Activated CD8-positive, alpha-beta memory T cell treated with anti-CD3 and anti-CD28 coated beads, Interleukin-2, amount 50 U/mL, for 4 hours (primary cell): Measurements from ENCODE around the gene DHX57.
A peak's percentile ranks its signal among the peaks of the same experiment; 100 is the strongest.
"Not testable (repeated sequence)": the region's sequence is repeated elsewhere in the genome, so short reads cannot be mapped to it uniquely, and the experiment has no call there.

ENCODE experiments used
- DNase-seq: peaks from one replicate; pipeline ENCODE4 v3.0.0-alpha.2; 2020

Gene DHX57

DNA sequence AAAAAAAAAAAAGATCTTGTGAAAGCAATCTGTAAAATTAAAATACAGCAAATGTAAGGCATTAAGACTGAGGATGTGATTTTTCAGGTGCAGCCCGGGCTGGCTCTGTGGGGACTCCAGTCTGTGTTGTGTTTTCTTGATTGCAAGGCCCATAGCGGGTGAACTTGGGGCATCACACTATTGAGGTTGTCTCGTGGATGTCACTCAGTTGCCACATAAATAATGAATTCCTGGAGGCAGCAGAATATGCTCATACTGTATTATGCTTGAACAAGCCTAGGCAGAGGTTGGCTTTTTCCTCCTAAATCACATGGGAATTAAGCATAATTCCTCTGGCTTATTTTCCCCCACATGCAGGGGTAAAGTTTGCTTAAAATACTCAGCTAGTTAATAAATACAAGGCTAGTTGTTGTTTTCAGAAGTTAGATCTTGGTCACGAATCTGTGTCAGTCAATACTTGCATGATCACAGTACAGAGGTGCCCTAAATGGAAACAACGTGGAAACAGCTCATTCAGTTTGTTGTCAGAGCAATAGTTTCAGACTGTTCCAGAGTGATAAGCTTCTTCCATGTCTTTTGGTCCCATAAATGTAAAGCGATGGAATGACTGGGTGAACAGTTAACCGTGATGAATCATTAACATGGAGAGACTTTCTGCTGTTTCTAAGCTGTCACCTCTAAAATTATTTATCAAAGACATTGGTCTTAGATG is 81.3 kb downstream of the DHX57 start:
- DNase-seq = no peak

DNA sequence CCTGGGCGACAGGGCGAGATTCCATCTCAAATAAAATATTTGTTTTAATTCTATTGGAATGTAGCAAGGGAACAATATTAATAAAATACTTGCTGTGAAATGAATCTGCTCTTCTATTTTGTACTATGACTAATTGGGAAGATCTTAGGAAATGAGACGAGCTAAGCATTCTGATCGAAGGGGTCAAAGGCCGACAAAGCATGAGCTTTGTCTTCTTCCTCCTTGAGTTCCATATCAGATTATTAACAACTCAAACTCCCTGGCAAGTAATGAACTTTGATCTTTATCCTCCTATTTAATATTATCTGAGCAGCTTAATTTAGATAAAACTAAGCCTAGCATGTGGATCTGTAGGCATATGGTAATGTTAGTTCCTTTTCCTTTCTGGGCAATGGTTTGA is 82.2 kb downstream of the DHX57 start:
- DNase-seq = no peak

DNA sequence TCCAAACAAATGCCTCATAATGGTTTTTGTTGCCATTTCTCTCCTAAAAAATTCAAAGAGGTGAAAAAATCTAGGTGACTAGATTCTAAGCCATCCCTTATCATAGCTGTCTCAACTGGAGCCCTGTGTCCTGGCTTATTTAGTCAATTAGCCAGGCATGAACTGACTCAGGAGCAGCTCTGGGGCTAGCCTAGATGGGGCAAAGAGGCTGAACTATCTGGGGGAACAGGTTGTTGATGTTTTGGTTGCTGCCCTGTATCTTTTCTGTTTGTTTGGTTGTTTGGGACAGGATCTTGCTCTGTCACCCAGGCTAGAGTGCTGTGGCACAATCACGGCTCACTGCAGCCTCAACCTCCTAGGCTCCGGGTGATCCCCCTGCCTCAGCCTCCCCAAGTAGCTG is 83.0 kb downstream of the DHX57 start:
- DNase-seq = no peak

DNA sequence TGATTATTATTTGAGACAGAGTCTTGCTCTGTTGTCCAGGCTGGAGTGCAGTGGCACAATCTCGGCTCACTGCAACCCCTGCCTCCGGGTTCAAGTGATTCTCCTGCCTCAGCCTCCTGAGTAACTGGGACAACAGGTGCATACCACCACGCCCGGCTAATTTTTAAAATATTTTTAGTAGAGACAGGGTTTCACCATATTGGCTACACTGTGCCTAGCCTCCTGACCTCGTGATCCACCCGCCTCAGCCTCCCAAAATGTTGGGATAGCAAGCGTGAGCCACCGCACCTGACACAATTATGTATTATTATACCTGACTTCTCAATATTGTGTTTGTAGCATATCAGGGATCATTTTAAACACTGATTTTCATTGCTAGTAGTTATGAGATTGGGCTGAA is 83.4 kb downstream of the DHX57 start:
- DNase-seq = not testable (repeated sequence)

DNA sequence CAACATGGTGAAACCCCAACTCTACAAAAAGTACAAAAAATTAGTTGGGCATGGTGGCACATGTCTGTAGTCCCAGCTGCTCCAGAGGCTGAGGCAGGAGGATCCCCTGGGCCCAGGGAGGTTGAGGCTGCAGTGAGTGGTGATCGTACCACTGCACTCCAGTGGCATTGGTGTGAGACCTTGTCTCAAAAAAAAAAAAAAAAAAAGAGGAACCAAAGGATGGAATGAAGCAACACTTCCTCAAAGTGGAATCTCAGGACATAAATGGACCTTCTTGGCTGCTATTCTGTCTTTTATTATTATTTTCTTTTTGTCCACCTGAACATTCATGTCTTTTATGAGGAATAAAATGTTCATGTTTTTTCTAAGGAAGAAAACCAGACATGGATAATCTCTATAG is 84.0 kb downstream of the DHX57 start:
- no peak for DNase-seq

DNA sequence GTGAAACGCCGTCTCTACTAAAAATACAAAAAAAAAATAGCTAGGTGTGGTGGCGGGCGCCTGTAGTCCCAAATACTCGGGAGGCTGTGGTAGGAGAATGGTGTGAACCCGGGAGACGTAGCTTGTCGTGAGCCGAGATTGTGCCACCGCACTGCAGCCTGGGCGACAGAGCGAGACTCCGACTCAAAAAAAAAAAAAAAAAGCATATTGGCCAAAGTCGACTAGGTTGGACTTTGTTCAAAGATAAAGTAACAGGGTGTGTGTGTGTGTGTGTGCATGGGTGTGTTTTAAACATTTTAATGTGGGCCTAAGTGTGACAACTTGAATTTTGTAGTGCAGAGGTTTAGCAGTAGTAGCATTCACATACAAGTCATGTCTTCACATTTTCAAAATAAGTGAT is 86.0 kb downstream of the DHX57 start:
- DNase-seq = no peak

DNA sequence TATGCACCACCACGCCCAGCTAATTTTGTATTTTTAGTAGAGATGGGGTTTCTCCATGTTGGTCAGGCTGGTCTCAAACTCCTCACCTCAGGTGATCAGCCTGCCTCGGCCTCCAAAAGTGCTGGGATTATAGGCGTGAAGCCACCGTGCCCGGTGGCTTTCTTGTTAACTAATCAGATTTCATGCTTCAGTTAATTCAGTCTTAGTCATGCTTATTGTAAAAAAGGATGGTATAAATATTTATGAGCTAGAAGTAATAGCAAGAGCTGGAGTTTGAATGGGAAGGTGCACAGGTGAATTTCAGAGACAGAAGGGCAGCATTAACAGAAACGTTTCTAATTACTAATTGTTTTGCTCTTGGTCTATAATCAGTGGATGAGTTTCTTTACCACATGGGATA is 87.4 kb downstream of the DHX57 start:
- no peak for DNase-seq

DNA sequence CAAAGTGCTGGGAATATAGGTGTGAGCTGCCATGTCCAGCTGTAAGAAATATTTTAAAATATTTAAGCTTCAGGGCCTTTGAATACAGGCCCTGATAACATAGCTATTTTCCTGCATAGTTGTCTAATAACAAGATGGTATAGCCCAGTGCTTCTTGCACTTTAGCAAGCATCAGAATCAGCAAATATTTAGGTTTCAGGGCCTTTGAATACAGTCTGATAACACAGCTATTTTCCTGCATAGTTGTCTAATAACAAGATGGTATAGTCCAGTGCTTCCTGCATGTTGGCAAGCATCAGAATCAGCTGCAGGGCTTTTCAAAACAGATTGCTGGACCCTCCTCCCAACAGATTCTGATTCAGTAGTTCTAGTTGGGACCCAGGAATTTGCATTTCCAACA is 92.1 kb downstream of the DHX57 start:
- DNase-seq = no peak

DNA sequence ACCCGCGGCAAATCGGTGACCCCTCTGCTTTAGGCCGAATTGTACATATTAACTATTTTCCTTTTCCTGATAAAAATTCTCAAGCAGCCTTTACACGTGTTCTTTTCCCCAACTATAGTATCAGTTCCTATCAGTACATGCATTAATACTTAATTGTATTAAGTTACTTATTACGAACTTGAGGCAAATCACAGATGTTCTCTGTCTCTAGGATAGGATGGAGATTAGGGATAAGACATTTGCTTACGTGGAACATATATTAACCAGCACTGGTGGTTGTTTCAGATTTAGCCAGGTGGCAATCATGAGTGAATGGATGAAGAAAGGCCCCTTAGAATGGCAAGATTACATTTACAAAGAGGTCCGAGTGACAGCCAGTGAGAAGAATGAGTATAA is 97.0 kb downstream of the DHX57 start:
- no peak for DNase-seq

DNA sequence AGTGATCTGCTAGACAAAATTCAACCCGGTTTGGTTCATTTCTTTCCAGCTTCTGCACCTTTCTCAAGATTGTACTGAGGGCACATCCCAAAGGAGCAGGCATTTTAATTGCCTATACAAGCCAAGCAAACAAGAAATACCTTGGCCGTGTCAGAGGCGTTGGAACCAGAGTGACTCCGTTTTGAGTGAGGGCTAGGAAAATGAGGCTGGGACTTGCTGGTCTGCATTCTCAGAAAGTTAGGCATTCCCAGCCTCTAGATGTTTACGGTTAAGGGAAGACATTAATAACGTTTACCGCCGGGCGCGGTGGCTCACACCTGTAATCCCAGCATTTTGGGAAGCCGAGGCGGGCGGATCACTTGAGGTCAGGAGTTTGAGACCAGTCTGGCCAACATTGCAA is 99.2 kb downstream of the DHX57 start:
- DNase-seq = no peak

DNA sequence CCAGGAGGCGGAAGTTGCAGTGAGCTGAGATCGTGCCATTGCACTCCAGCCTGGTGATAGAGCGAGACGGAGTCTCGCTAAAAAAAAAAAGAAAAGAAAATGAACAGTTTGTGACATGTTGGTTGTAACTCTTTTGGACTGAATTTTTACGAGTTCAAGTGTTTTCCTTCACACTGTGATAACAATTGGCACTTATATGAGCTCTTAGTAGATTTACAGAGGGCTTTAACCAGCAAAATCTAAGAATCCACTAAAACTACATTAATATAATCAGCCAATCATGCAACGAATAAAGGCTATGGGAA is 99.9 kb downstream of the DHX57 start:
- DNase-seq = no peak

DNA sequence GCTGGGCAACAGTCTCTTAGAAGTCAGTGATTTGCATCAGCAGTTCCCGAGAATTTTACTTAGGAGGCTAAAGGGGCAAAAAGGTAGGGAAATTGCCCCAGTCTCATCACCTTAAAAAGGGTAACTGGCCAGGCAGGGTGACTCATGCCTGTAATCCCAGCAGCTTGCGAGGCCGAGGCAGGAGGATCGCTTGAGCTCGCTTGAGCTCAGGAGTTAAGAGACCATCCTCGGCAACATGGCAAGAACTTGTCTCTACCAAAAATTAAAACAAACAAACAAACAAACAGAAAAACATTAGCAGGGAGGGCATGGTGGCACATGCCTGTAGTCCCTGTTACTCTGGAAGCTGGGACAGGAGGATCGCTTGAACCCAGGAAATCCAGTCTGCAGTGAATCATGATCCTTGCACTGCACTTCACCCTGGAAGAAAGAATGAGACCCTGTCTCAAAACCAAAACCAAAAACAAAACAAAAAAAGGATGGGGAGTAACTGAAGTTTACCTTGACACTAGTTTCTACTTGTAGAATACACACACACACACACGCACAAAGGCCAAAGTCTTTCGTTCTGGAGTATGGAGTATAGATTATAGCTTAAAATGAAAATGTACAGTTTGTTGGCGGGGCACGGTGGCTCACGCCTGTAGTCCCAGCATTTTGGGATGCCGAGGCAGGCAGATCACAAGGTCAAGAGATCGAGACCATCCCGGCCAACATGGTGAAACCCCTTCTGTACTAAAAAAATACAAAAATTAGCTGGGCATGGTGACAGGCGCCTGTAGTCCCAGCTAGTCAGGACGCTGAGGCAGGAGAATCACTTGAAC is 100.4 kb downstream of the DHX57 start:
- no peak for DNase-seq

DNA sequence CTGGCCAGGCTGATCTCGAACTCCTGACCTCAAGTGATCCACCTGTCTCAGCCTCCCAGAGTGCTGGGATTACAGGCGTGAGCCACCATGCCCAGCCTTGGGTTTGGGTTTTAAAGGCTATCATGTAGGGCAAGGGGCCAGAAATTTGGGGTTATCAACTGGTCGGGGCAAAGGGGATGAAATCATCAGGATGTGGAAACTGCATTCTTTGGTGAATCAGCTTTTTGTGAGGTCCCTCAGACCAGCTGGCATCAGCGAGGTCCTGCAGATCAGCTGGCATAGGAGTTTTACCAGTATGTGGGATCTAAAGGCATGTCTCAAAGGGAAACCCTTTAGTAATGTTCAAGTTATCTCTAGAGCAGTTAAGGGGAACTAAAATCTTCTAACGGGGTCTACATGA is 104.1 kb downstream of the DHX57 start:
- no peak for DNase-seq

DNA sequence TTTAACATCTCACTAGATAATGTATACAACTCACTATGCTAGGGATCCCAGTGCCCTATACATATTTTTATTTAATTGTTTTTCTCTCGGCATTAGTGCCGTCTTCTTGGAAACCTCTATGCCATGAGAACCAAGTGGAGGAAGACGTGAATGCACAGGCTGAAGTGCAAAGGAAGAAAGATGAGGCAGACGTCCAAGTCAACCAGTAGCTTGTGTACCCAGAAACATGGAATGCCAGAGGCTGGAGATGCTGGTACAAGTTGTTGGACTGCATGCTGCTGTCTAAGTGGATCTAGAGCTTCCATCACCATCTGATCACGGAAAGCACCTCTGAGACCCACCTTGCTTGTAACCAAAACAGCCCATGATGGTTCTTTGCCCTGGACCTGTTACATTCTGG is 110.2 kb downstream of the DHX57 start:
- DNase-seq = no peak

DNA sequence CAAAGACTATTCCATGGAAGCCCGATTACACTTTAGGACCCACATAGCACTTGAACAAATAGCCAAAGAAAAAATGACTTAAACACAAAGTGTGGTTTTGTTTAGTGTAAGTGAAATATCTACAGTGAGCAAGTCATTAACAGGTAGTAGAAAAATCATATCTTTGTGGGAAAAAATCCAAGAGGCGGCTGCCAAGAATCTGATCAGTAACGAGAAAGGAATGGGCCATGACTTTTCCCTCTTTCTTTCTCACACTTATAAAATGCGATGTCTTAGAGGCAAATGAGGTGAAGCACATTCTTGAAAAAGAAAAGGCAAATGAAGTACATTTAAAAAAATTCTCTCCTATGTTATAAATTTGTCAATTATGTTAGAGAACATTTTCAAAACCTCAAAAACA is 110.6 kb downstream of the DHX57 start:
- DNase-seq = no peak

DNA sequence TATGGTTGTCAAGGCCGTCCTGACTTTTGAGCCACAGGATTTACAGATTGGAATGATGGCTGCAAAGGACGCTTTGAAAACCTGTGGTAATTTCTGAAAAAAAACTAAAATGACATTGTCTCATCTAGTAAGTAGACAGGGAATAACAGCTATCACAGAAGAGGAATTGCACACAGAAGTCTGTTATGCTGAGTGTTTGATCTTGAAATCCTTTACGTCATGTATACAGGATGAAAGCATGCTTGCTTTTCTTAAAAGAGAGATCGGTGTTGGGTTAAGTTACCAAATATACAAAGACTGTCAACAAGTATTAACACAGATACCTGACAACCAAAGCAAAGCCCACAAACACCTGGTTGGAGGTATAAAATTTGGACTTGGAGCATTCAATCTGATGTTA is 112.0 kb downstream of the DHX57 start:
- DNase-seq = no peak

DNA sequence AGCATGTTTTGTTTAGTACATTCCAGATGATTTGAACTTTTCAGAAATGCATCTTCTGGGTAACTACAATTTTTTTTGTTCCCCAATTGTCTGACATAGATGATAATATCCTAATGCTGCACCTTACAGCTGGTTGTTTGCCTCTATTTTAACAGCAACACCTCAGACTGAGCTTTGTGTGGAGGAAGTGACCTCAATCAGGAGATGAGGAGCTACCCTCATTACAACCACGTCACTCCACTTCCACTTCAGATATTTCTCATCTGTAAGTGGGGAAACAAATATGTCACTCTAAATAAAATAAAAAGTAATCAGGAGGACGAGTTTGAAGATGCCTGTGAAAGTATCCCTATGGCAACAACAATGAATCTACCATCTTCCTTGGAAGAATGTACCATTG is 112.5 kb downstream of the DHX57 start:
- DNase-seq = no peak

DNA sequence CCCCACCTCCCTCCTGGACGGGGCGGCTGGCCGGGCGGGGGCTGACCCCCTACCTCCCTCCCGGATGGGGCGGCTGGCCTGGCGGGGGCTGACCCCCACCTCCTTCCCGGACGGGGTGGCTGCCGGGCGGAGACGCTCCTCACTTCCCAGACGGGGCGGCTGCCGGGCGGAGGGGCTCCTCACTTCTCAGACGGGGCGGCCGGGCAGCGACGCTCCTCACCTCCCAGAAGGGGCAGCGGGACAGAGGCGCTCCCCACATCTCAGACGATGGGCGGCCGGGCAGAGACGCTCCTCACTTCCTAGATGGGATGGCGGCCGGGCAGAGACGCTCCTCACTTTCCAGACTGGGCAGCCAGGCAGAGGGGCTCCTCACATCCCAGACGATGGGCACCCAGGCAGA is 119.8 kb downstream of the DHX57 start:
- not testable (repeated sequence) for DNase-seq

DNA sequence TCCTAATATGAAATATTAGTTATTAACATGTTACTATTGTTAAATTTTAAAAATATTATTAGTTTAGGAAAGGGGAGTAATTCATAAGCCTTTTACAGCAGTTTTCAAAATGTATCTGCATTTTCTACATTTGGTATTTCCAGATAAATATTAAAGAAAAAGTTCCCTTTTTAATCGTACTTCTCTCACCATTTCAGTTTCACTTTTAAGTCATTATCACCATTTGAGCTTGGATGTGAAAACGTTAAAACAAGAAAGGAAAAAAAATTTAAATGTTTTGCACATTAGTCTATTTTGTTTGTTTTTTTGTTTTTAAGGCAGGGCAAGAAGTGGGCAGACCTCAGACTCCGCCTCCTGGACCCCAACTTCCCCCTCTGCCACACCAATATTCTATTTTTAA is 121.2 kb downstream of the DHX57 start:
- DNase-seq = no peak

DNA sequence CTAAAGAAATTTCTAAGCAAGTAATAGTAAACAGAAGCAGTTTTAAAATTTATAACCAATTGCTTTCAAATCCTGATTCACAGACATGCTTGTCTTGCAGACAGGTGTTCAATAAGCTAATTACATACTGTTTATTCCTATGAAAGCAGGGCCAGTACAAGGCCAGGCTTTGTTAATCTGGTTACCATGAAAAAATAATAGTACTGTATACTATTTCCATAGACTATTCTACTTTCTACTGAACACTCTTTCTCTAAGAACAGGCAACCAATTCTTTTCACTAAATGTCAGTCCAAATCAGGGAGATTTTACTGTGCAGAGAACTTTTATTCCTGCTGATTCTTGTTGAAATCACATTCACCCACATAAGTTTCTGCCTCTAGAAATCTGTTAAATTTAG is 121.7 kb downstream of the DHX57 start:
- no peak for DNase-seq

DNA sequence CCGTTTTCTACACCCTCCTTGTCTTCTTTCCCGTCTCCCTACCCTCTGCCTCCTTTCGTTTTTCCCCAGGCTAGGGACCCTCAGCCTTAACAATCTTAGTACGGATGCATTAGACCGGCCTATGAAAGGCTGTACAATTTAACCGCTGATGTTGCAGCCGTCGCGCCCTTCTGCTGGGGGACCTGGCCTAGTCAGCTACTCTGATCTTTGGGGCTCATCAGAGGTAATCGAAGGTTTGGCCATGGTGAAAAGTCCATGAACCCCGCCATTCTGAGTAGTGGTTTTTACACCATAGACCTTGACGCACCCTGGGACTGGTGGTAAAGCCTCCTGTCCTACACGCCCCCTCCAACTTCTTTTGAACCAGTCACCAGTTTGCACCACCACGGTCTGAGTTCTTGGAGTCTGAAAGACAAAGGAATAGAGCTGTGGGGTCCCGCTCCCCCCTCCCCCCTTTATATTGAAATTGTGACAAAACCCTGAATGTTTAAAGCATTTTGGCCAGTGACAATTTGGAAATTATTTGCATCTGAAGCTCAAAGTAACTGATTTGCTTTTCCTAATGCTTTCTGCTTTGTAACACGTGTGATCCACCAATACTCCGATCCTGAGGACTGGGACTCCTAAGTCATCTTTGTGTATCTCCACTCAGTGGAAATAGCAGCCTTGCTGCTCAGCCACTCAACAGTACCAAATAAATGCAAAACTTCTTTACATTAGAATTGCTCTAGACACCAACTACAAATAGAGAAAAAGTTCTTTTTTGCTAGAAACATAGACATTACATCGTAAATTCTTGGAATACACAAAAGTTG is 123.9 kb downstream of the DHX57 start:
- no peak for DNase-seq

DNA sequence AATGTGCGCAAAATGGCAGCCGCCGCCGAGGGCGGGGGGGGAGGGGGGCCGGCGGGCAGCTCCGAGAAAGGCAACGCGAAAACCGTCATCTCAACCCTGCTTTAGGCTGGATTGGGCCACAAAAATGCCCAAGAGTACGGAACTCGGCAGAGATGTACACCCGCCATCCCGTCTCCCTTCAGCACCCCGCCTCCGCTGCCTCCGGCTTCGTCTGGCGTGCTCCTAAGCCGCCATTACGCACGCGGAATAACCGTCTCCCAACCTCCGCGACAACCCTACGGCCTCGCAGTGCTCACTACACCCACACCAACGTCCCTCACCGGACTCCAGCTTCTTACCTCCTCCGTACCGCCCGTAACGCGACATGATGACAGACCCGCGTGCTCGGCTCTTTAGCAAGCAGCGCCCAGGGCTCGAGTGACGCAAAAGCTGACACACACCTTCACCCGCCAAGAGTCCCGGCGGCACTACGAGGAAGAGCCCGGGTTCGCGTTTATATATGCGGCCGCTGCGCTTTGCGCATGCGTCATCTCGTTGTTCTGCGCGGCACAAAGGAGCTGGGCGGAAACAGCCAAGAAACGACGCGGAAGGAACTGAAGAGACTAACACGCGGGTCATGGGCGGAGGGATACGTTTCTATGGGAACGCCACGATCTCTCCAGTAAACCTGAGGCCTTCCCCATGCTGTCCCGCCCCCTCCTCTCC is 124.7 kb downstream of the DHX57 start, which contains the start of gene SRSF7:
Gene SRSF7 (minus strand): TSS at position 471 of the 705 bp plus-strand sequence. CDS start 105 bp downstream, at position 366.
- peak; percentile 98 for DNase-seq
